Prostate gland (tissue), 2 donors: ENCODE measurements around the gene NDUFS6.

Experiments
- CTCF ChIP-seq, 4 experiments: fragments of 200-600 bp in 2 of 4; fragments of 450-650 bp in 2 of 4; sonication (generic) in 2 of 4; IDR thresholded peaks; 1 replicate in 3 of 4; 2 replicates in 1 of 4; pipeline ENCODE4 v1.5.1; 2016 to 2019; ENCODE audit warnings: antibody characterized with exemption in 4 of 4, mild to moderate bottlenecking in 2 of 4, moderate library complexity in 2 of 4
- POLR2A ChIP-seq: fragments of 450-650 bp; IDR thresholded peaks from one replicate; pipeline ENCODE4 v1.6.1; 2016; ENCODE audit warnings: antibody characterized with exemption, mild to moderate bottlenecking
- POLR2AphosphoS5 ChIP-seq: sonication (generic); formaldehyde crosslinking; IDR thresholded peaks from one replicate; pipeline ENCODE4 v1.6.1; 2017; ENCODE audit warnings: antibody characterized with exemption

GRCh38 chr5:1801967-1802295, 724 bp downstream of the NDUFS6 start:
- no peak for TF ChIP-seq CTCF (IDR thresholded peaks at IDR 0.05)
- TF ChIP-seq POLR2A, result no peak
- no peak for TF ChIP-seq POLR2AphosphoS5
